OCI-M1 (cell line): ENCODE data around the gene CNTNAP2.
A peak's percentile ranks its signal among the peaks of the same experiment; 100 is the strongest.
"Not testable (repeated sequence)": the region's sequence is repeated elsewhere in the genome, so short reads cannot be mapped to it uniquely, and the experiment has no call there.

Source experiments
- DNase-seq: peaks from one replicate; lab custom pipeline; 2025; lab: John Stamatoyannopoulos, UW

The CNTNAP2 gene

DNA sequence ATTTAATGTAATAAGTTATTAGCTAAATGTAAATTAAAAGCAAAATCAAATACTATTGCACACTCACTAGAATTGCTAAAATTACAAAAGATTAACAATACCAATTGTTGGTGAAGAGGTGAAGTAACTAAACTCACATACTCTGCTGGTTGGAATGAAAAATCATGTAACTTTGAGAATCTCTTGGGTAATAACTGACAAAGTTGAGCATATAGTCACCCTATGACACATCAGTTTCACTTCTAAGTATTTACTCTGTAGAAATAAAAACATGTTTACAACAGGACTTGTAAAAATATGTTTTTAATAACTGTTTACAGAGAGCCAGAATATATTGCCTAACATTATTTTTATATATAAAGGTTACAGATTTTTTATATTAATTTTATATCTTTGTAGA is 33.6 kb downstream of the CNTNAP2 start:
- DNase-seq = peak; percentile 1

DNA sequence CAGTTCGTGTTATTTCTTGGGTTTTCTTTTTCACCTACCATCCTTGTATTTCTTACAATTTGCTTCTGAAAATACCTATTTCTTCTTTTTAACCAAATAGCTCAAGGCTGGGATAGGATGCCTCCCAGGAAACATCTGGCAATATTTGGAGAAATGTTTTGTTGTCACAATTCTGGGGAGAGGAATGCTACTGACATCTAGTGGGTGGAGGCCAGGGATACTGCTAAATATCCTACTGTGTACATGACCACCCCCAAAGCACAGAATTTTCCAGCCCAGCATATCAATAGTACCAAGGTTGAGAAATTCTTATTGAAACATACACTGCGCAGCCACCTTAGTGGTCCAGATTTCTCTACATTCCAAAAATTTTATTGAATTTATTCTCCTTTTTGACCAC is 55.5 kb downstream of the CNTNAP2 start:
- DNase-seq = no peak

DNA sequence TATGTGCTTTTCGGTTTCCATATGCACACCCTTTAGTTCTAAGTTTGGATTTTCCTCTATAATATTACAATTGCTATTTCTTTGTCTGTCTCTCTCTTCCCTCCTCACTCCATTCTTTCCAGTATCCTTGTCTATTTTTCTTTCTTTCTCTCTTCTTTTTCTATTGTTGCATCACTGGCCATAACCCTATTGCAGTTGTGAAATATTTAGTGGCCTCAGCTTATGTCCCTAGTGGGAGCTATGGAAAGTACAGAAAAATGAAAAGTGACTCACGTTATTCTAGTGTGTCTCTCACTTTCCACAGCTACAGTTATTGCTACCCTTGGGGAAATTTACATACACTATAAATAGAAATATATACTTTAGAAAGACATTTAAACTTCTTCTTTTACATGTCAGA is 59.1 kb downstream of the CNTNAP2 start:
- peak; percentile 1 for DNase-seq

DNA sequence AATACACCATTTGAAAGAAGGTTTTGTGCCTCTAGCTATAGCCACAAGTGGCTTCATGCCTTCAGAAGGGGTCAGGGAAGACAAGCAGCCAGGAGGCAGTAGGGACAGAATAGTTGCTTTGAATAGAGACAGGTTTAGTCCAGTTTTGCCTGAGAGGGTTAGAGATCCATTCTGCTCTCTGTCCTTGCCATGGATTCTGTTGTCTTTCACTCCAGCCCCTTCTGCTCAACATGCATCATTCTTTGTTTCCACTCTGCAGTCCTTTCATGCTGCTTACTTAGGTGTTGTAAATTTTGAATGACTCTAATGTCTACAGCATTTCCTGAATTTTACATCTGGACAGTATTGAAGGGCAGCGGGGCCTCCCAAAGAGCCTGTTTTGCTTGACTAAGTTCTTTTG is 60.3 kb downstream of the CNTNAP2 start:
- DNase-seq = no peak

DNA sequence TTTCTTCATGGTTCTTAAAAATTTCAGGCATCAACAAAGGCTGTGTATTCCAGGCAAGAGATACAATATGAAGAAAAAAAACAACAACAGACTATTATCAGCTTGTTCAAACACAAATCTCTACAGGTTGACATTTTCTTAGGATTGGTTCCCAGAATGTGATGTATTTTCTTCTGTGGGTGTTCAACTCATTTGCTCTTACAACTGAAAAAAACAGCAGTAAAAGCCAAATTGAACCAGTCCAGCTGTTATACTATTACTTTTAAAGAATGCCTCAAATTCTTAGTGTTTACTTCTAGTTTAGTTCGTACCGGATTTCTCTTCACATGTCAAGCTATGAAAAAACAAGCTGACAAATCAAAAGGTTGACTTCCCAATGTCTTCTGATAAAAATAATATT is 60.7 kb downstream of the CNTNAP2 start:
- no peak for DNase-seq

DNA sequence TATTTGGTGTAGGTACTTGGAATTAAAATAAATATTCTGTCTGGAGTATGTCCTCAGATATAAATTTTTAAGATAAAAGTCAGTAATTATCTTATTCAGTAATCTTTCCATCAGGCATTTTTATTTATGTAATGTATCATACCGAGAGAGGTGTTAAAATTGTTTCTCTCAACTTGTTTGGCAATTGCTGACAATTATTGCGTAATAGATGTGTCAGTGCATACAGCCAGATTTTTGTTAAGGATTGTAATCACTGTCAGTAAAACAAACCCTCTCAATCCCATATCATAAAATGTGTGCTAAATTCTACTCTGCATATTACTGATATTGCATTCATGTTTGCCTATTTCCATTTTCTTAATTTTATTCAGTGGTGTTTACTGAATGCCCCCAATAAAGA is 69.2 kb downstream of the CNTNAP2 start:
- DNase-seq = peak; percentile 2

DNA sequence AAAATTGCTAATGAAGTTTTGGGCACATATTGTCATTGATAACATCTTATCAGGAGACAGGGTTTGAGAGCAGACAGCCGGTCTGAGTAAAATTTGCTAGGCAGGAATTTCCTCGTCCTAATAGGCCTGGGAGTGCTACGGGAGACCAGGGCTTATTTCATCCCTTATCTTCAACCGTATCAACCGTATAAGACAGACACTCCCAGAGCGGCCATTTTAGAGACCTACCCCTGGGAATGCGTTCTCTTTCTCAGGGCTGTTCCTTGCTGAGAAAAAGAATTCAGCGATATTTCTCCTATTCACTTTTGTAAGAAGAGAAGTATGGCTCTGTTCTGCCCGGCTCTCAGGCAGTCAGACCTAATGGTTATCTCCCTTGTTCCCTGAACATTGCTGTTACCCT is 74.8 kb downstream of the CNTNAP2 start:
- DNase-seq = not testable (repeated sequence)

DNA sequence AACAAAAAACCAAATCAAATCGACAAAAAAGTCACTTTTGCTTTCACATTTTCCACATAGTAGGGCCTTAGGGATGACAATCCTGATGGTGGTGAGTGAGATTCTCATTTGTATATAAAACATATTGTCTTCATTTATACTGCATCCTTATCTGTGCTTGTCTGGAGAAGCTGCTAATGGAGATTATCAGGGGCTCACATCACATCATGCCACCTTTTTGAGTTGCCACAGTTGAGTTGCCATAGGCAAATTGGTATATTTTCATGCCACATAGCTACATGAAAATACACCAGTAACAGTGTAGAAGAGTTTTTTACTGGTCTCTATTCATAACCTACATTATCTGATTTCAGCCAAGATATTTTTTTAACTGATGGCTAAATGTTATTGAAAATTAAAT is 85.3 kb downstream of the CNTNAP2 start:
- no peak for DNase-seq

DNA sequence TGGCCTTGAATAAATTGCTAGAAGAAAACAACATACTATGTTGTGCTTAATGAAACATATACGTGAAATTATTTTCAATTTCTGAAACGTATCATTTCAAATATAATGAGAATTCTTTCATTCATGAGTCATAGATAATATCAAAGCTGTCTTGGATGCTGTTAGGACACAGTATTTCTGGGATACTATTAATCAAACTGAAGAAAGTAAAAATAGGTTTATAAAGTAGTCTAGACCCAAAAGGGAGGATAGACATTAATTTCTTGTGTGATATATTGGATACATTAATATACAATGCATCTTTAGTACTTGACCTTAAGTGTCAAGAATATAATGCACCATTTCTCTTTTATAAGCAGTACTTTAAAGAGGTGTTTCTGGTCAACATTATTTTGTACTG is 89.7 kb downstream of the CNTNAP2 start:
- DNase-seq = no peak

DNA sequence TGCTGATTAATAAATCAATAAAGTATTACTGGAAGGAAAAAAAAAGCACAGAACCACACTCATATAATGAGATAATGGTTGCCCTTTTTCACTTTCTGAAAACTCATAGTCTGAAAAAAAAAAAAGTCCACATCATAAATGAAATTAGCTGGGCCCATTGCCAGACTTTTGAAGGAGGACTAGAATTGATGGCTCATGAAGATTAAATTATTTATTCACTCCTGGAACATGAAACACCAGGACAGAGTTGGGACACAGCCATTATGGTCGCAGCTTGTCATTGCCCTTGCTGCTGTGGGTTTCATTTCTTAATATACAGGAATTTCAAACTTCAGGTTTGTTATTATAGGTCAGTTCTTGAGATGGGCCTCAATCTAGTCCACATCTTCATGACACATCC is 91.9 kb downstream of the CNTNAP2 start:
- no peak for DNase-seq

DNA sequence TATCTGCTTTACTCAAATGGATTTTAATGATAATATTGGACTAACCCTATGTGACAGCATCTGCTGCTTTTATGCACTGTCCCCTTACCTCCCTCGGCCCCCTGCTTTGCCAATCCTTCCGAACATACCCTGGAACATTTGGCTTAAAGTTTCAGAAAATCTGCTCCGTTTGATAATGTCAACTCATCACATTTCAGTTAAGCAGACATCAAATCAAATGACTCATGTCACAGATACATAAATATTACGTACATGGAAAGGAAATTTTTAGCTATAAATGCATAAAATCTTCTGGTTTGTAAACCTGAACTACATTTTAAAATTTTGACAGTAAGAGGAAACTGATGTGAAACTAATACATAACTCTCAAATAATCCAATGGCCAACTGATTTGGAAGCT is 98.2 kb downstream of the CNTNAP2 start:
- DNase-seq = no peak

DNA sequence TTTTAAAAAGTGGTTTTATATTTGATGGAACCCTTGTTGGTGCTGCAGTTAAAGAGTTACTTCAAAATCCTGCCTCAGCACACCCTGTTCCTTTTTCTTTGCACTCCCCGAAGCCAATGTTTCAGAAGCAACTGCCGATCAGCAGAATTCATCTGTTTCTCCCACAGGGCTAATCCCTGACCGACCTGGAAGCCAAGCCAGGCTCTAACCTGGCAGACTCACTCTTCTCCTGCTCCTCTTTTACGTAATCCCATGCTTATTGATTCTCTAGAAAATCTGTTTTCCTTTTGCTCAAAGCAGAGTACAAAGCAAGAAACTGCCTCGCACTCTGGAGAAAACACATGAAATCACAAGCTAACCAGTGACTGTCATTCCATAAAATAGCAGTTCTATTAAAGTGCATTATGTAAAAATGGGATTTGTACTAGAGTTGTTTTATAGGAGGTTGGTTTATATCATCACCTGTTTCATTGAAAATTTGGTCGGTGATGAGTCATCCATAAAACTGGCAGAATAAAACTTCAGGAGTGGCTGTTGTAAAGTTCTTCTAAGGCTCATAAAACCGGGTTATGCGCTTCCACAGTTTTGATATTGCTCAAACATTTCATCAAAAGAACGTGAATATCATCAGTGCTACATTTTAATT is 99.9 kb downstream of the CNTNAP2 start:
- no peak for DNase-seq

DNA sequence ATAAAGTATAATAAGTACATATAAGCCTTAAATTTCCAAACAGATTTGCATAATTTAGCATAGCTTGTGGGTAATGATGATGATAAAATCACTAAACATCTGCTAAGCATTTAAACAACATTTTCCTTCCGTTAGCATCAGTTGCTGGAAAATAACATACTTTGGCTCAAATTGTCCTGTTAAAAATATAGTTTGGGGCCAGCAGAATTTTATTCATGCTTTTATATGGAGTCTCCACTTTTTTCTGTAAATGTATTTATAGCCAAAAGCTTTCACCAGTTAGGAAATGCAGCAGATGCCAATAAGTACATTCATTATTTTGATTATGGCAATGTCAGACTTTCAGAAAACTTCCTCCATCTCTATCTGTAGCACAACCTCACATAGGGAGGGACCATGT is 107.2 kb downstream of the CNTNAP2 start:
- DNase-seq = no peak

DNA sequence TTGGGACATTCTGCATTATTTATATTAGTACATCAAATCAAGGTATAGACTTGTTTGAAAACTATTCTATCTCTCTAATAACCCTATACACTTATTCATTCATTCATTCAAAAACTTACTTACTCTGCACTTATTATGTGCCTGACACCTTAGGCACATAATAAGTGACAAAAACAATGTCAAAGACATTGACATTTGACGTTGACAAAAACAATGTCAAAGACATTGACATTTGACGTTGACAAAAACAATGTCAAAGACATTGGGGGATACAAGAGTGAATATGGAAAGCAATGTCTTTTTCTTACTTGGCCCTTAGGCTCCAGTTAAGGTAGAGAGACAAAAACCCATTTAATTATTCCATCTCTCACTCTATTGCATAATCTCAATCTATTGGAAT is 116.0 kb downstream of the CNTNAP2 start:
- no peak for DNase-seq

DNA sequence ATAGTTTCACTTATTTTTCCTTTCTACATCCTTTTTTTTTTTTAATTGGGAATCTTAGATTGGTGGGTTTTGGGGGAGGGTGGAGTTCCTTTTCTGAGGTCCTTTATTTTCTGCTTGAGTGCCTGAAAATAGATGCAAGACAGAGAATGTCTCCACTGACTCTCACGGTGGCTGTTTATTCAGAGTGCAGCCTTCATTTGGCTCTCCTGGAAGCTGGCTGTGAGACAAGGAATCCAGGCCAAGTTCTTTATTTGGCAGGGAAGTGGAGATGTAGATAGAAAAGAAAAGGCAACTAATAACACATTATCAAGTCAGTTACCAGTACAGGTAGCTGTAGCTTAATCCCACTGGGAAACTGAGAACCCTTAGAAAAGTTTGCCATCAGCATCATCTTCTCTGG is 118.6 kb downstream of the CNTNAP2 start:
- DNase-seq = no peak

DNA sequence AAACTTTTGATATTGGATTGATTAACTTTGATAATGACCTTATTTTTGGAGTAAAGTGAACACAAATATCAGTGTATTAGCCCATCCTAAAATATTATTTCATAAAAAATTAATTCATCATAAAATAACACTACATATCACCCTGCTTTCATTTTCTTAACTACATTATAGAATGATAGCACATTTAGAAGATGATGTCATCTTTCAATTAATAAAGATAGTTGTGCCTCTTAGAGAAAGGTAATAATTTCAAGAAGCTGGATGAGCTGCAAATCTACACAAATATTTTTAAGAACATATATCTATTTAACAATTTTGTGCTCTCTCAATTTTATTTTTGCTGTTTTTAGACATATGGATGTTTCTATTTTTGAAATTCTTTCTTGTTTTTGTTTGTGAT is 126.1 kb downstream of the CNTNAP2 start:
- no peak for DNase-seq

DNA sequence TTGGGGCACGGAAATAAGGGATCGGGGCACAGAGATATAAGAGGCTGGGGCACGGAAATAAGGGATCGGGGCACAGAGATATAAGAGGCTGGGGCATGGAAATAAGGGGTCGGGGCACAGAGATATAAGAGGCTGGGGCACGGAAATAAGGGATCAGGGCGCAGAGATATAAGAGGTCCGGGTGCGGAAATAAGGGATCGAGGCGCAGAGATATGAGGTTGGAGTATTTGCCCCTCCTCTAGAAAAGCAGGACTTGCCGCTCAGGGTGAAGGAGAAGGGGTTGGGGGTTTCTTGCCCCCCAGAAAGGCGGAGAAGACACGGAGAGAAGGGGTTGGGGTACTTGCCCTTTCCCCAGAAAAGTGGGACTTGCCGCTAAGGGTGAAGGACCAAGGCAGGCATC is 131.4 kb downstream of the CNTNAP2 start:
- not testable (repeated sequence) for DNase-seq

DNA sequence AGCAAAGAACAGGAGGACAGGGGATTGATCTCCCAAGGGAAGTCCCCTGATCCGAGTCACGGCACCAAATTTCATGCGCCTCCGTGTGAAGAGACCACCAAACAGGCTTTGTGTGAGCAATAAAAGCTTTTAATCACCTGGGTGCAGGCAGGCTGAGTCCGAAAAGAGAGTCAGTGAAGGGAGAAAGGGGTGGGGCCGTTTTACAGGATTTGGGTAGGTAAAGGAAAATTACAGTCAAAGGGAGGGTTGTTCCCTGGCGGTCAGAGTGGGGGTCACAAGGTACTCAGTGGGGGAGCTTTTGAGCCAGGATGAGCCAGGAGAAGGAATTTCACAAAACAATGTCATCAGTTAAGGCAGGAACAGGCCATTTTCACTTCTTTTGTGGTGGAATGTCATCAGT is 132.1 kb downstream of the CNTNAP2 start:
- not testable (repeated sequence) for DNase-seq

DNA sequence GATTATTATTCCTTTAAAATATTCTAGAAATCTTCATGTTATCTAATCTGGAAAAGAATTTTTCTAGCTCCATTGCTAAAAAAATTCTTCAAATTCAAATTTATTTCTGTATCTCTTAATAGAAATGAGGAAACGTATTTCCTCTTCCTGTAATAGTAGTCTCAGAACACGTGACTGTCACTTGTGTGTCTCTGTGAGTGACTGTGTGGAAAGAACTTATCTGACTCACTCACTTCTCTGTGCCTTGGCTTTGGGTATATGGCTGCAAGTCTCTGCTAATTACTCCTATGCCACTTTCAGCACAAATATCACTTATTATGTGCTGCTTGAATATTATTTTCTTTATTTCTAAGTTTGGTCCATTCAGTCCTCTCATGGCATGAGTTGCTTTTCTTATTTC is 132.7 kb downstream of the CNTNAP2 start:
- DNase-seq = peak; percentile 4

DNA sequence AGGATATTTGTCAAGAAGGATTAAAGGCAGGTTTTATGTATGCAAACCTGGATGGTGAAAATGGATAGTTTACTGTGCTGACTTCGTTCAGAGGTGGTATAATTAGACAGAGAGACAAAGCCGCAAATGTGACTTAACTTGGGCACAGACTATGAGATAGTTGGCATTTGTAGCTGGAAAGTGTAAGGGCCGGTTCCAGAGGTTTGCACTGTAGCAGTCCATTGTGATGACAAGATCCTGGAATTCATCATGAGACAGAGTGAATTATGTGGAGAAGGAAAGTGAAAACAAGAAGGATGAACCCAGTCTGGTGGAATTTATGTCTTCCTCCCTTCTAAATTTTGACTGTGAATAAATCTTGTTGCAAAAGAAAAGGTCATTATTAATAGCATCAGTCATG is 139.0 kb downstream of the CNTNAP2 start:
- DNase-seq = no peak

DNA sequence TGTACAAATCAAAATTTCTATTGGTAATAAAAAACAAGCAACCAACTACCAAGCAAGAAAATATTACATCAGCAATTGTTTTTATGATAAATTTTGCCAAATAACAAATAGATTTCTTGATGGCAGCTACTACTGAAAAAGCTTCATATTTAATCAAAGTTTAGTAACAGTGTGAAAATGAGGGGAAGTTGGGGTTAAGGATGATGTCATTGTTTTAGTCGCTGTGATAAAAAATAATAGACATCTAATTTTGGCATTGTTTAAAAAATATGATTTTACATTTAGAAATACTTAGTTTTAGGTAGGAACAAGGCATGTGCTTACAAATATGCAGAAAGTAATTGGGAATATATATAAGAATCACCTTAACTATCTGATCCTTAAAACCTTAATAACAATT is 145.9 kb downstream of the CNTNAP2 start:
- no peak for DNase-seq

DNA sequence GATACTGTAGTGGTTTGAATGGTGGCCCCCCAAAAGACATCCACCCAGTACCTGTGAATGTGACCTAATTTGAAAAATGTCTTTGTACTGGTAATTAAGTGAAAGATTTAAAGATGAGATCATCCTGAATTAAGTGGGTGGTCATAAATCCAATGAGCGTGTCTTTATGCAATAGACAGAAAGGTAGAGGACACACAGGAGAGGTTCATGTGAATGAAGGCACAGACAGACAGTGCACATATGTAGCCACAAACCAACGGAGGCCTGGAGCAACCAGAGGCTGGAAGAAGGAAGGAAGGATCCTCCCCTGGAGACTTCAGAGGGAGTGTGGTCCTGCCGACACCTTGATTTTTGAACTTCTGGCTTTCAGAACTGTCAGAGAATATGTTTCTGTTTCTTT is 160.3 kb downstream of the CNTNAP2 start:
- no peak for DNase-seq

DNA sequence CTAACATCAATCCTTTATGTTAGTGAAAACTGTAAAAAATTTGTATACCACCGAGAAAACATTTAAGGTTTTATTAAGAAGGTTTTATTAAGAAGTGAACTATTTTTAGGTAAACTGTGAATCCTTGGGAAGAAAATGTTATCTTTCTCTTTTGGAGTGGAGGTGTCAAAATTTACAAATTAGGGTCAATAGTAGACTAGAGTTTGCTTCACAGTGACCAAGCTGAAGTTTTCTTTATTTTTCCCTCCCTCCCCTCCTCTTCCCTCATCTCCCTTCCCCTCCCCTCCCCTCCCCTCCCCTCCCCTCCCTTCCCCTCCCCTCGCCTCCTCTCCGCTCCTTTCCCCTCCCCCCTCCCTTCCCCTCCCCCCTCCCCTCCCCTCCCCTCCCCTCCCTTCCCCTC is 168.8 kb downstream of the CNTNAP2 start:
- DNase-seq = no peak

DNA sequence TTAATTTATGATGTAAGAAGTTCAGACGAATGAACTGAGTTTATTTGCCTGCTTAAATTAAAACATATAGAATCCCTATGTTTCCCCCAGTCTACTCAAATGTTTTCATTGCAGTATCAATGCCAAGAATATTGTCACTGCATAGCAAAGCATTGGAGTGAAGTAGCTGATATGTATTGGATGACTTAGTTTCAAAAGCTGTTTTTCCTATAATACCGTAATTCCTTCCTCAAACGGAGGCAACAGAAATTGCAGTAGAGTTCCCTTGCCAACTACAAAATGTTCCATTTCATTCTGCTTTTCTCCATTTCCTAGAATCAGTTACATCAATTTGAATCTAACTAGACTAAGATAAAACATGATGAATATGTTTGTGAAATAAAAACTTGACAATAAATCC is 174.1 kb downstream of the CNTNAP2 start:
- DNase-seq = no peak

DNA sequence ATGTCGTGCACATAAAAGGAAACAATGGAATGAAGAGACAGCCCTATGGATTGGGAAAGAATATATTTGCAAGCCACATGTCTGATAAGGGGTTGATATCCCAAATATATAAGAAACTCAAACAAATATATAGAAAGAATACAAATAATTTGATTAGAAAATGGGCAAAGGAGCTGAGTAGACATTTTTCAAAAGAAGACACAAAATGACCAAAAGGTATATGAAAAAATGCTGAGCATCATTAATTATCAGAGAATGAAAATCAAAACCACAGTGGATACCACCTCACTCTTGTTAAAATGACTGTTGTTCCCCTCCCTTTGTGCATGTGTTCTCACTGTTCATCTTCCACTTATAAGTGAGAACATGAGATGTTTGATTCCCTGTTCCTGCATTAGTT is 175.3 kb downstream of the CNTNAP2 start:
- no peak for DNase-seq
